BLaER1 (cell line): Measurements from ENCODE around the gene NMUR1.
A peak's percentile ranks its signal among the peaks of the same experiment; 100 is the strongest.
"Not testable (repeated sequence)": the region's sequence is repeated elsewhere in the genome, so short reads cannot be mapped to it uniquely, and the experiment has no call there.

Experiments
- H3K27ac ChIP-seq: shearing (Covaris generic); formaldehyde crosslinking; 2 replicates; pipeline ENCODE4 v1.8.1; 2022
- H3K27me3 ChIP-seq: shearing (Covaris generic); formaldehyde crosslinking; 2 replicates; pipeline ENCODE4 v1.8.1; 2022
- H3K36me3 ChIP-seq: shearing (Covaris generic); formaldehyde crosslinking; 2 replicates; pipeline ENCODE4 v1.8.1; 2022
- H3K4me1 ChIP-seq: shearing (Covaris generic); formaldehyde crosslinking; 2 replicates; pipeline ENCODE4 v1.8.1; 2022
- H3K4me2 ChIP-seq: shearing (Covaris generic); formaldehyde crosslinking; 2 replicates; pipeline ENCODE4 v1.8.1; 2022
- H3K4me3 ChIP-seq: shearing (Covaris generic); formaldehyde crosslinking; 2 replicates; pipeline ENCODE4 v1.8.1; 2022
- H3K9ac ChIP-seq: shearing (Covaris generic); formaldehyde crosslinking; 2 replicates; pipeline ENCODE4 v1.8.1; 2022
- H3K9me3 ChIP-seq: shearing (Covaris generic); formaldehyde crosslinking; 2 replicates; pipeline ENCODE4 v1.8.1; 2022
- H4K20me1 ChIP-seq: shearing (Covaris generic); formaldehyde crosslinking; 2 replicates; pipeline ENCODE4 v1.8.1; 2022
- Cebpa-rat ChIP-seq: shearing (Covaris generic); IDR thresholded peaks from 2 replicates; pipeline ENCODE4 v1.8.1; 2022

The NMUR1 gene

DNA sequence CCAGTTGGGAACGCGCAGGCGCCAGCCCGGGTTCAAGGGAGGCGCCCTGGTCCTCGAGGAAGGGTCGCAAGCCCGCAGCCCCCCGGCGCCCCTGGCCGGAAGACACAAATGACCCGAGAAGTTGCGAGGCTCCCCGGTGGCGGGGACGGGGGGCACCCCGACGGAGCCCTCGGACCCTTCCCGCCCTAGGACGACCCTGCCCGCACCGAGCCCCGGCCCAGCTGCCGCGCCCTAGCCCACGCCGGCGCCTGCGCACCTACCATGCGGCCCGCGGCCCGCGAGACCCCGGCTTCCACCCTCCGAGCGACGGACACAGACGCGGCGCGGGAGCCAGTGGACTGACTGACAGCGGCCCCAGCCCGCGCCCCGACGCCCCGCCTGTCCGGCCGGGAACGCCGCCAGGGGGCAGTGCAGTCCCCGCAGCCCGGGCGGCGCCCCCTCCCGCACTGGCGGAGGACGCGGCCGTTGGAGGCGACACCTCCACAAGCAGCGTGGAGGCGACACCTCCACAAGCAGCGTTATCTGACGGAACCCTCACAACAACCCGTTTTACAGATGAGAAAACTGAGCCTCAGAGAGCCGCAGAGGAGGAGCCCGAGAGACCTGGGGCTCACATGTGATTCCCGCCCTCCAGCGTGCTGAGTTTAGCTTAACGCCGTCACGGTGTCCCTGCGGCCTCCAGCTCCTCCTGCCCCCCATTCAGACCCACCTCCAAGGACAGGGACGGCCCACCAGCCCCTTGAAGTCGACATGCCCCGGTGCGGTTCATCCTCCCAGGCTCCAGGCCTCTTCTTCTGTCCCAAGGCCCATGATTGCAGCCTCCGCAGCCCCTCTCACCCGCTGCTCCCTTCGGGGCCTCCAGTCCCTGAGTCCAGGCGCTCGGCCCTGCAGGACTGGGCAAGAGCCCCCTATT lies at the start of gene NMUR1:
NMUR1 (minus strand) TSS at position 347 of the 913 bp plus-strand sequence; CDS start at position 263, 84 bp downstream.
- no peak within 1 kb of the TSS for H3K27ac ChIP-seq
- H3K4me1 ChIP-seq: peaks cover 45% of the 10 kb centered on the region
- H3K4me3 ChIP-seq: no peak within 1 kb of the TSS
- no peaks in the 10 kb centered on the region for H3K36me3 ChIP-seq
- no peak within 1 kb of the TSS for H3K9ac ChIP-seq
- peaks cover 8% of the 10 kb centered on the region for H3K27me3 ChIP-seq
- no peak for TF ChIP-seq Cebpa-rat
- H4K20me1 ChIP-seq: no peaks in the 10 kb centered on the region
- H3K9me3 ChIP-seq: no peaks in the 10 kb centered on the region
- H3K4me2 ChIP-seq: peak within 1 kb of the TSS; percentile 37

DNA sequence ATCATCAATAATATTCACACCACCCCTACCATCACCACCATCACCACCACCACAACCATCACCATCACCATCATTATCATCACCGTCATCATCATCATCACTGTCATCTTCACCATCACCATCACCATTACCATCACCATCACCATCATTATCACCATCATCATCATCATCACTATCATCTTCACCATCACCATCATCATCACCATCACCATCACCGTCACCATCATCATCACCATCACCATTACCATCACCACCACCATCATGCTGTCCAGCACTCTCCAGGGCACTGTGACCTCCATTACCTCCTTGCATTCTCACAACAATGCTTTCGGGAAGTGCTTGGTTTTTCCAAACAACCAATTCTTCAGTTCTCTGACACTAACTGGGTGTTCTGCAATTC lies 49.3 kb upstream of the NMUR1 start:
- TF ChIP-seq Cebpa-rat: no peak
- no peaks in the 10 kb centered on the region; the same call in 1 of the 2 replicates for H3K9me3 ChIP-seq

DNA sequence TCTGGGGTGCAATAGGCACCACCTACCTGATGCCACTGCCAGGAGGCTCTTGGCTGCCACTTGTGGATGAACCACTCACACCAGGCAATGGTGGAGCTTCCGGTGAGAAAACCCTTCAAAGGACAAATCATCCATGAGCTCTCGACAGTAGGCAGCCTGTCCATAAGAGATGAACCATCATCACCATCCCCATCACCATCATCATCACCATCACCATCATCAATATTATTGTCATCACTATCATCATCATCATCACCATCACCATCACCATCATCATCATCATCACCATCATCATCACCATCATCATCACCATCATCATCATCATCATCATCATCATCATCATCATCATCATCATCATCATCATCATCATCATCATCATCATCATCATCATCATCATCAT lies 48.4 kb upstream of the NMUR1 start:
- not testable (repeated sequence) for H3K9me3 ChIP-seq, H3K4me2 ChIP-seq

More for the DNA sequence above, 49.3 kb upstream of the NMUR1 start:
- Histone ChIP-seq H3K27me3 (no peaks in the 10 kb centered on the region), H3K4me1 (peaks cover 13% of the 10 kb centered on the region), H3K27ac (no peak overlapping the region), H3K4me2 (no peak overlapping the region), H4K20me1 (no peaks in the 10 kb centered on the region), H3K36me3 (no peaks in the 10 kb centered on the region), H3K4me3 (no peak overlapping the region), H3K9ac (no peak overlapping the region)

GRCh38 chr2:231576465-231576864 lies 46.2 kb upstream of the NMUR1 start:
- no peak overlapping the region for H3K9ac ChIP-seq
- H3K27ac ChIP-seq: peak overlapping the region; percentile 45; the same call in 1 of the 2 replicates
- peaks cover 13% of the 10 kb centered on the region for H3K4me1 ChIP-seq
- peak overlapping the region; percentile 57 for H3K4me2 ChIP-seq
- no peak overlapping the region for H3K4me3 ChIP-seq
- no peaks in the 10 kb centered on the region for H3K27me3 ChIP-seq
- no peaks in the 10 kb centered on the region for H3K36me3 ChIP-seq
- no peak for TF ChIP-seq Cebpa-rat
- H3K9me3 ChIP-seq: no peaks in the 10 kb centered on the region; the same call in 1 of the 2 replicates
- H4K20me1 ChIP-seq: no peaks in the 10 kb centered on the region

More for the DNA sequence above, 48.4 kb upstream of the NMUR1 start:
- H3K4me3 ChIP-seq, H4K20me1 ChIP-seq, H3K9ac ChIP-seq, H3K27me3 ChIP-seq, H3K36me3 ChIP-seq, H3K27ac ChIP-seq: not testable (repeated sequence)
- H3K4me1 ChIP-seq: peaks cover 13% of the 10 kb centered on the region

DNA sequence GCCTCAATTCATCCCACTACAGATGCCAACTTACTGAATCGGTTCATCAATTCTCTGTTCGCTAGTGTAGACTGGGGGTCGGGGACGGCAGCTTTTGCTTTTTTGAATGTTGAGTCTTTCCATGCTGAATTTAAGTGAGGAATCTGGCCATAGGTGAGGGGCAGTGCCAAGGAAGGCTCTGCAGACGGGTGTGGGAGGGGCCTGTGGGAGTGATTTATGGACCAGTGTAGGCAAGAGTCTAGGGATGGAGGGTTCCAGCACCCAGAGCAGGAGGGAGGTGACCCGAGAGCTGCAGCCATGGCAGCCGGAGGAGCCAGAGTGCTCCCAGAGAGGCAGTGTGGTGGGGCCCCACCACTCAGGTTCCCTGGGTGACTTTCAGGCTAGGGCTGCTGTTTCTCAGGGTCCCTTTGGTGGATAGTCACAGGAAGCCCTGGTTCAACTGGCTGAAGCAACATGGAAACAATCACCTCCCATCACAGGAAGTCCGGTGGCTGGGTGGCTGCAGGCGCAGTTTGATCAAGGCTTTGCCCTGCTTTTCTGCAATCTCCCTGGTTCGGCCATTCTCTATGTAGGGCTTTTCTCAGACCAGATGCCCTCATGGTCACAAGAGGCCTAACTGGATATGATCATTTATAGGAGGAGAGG lies 45.5 kb upstream of the NMUR1 start:
- Histone ChIP-seq H3K4me3 (no peak overlapping the region), H3K9me3 (peaks cover 2% of the 10 kb centered on the region; the same call in 1 of the 2 replicates), H3K27ac (peak overlapping the region; percentile 45; the same call in 1 of the 2 replicates), H3K9ac (no peak overlapping the region), H3K36me3 (no peaks in the 10 kb centered on the region), H4K20me1 (no peaks in the 10 kb centered on the region), H3K4me1 (peaks cover 13% of the 10 kb centered on the region), H3K27me3 (no peaks in the 10 kb centered on the region), H3K4me2 (peak overlapping the region; percentile 57)
- TF ChIP-seq Cebpa-rat: no peak

DNA sequence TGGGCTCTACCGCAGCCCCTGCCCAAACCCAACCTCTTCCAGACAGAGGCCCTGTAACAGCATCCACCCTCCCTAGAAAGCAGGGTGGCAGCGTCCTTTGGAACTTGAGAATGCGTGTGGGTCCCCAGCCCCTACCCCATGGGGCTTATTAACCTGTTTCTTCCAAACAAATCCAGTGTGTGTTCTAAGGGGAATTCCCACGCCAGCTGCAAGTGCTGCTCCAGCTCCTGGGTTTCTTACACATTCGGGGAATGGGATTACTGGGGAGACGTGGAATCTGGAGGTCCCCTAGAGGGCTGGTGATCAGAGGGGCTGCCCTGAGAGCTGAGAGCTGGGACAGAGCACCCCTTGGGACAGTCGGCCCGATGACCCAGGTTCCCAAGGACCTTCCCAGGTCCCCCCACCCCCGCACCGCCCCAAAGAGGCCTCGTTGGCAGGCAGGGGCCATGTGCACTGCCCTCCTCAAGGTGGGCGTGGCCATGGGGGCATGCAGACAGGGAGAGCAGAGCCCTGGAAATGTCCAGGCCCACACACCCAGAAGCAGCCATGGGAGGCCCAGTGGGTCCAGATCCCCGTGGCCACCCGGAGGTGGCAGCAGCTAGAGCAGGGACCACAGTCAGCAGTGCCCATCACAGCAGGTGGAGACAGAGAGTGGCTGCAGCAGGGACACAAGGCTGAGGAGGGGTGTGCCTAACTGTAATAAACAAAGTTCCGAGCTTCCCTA lies 43.6 kb upstream of the NMUR1 start:
- Histone ChIP-seq H3K9ac (no peak overlapping the region), H4K20me1 (no peaks in the 10 kb centered on the region), H3K36me3 (no peaks in the 10 kb centered on the region), H3K27me3 (no peaks in the 10 kb centered on the region), H3K4me2 (no peak overlapping the region), H3K9me3 (peaks cover 4% of the 10 kb centered on the region; the same call in 1 of the 2 replicates), H3K4me3 (no peak overlapping the region), H3K27ac (no peak overlapping the region), H3K4me1 (peaks cover 19% of the 10 kb centered on the region)
- no peak for TF ChIP-seq Cebpa-rat

GRCh38 chr2:231573096-231573495 lies 42.9 kb upstream of the NMUR1 start:
- Histone ChIP-seq H3K36me3 (no peaks in the 10 kb centered on the region), H3K9me3 (peaks cover 4% of the 10 kb centered on the region; the same call in 1 of the 2 replicates), H3K4me2 (no peak overlapping the region), H3K4me1 (peaks cover 27% of the 10 kb centered on the region), H3K27ac (no peak overlapping the region), H3K27me3 (no peaks in the 10 kb centered on the region), H4K20me1 (no peaks in the 10 kb centered on the region), H3K4me3 (no peak overlapping the region), H3K9ac (no peak overlapping the region)
- TF ChIP-seq Cebpa-rat: no peak

DNA sequence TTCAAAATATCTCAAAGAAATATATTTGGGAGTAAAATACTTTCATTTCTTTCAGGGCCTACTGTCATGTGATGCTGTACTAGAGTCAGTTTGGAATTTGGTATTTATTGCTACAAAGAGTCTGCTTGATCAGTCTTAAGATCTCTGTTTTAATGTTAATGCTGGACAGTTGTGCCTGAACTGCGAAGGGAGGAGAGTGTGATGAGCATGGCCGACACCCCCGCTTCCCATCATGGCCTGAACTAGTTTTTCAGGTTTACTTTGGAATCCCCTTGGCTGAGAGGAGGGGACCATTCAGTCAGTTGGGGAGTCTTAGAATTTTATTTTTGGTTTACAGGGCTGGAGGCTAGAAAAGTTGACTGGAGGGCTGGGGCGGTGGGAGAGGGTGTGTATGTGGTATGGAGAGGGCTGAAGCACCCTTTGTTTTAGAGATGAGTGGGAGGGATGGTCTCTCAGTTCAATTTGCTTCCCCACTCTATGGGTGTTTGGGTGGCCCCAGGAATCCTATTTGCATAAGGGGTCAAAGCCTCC lies 41.5 kb upstream of the NMUR1 start:
- no peaks in the 10 kb centered on the region for H3K36me3 ChIP-seq
- peaks cover 30% of the 10 kb centered on the region for H3K4me1 ChIP-seq
- no peak overlapping the region for H3K4me2 ChIP-seq
- no peaks in the 10 kb centered on the region for H3K27me3 ChIP-seq
- H3K27ac ChIP-seq: no peak overlapping the region
- no peak overlapping the region for H3K4me3 ChIP-seq
- TF ChIP-seq Cebpa-rat: no peak
- H3K9ac ChIP-seq: no peak overlapping the region
- H4K20me1 ChIP-seq: no peaks in the 10 kb centered on the region
- peaks cover 4% of the 10 kb centered on the region; the same call in 1 of the 2 replicates for H3K9me3 ChIP-seq

DNA sequence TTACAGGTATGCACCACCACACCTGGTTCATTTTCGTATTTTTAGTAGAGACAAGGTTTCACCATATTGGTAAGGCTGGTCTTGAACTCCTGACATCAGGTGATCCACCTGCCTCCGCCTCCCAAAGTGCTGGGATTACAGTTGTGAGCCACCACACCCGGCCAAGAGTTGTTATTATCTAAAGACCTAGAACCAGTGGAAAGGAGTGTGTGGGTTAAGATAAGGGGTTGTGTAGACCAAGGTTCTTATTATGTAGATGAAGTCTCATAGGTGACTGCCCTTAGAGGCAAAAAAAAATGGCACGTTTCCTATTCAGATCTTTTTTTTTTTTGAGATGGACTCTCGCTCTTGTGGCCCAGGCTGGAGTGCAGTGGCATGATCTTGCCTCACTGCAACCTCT lies 40.7 kb upstream of the NMUR1 start:
- H3K9ac ChIP-seq, H3K36me3 ChIP-seq, H3K27ac ChIP-seq, H3K9me3 ChIP-seq, H3K4me2 ChIP-seq, H3K27me3 ChIP-seq, H4K20me1 ChIP-seq, H3K4me3 ChIP-seq: not testable (repeated sequence)
- H3K4me1 ChIP-seq: peaks cover 22% of the 10 kb centered on the region
